HUES6 (cell line): ENCODE measurements around the gene ESYT2.
"Not testable (repeated sequence)": the region's sequence is repeated elsewhere in the genome, so short reads cannot be mapped to it uniquely, and the experiment has no call there.

Experiments used
- H3K27ac ChIP-seq: 2 replicates; pipeline ENCODE4 v1.7.0; 2013; ENCODE audit warnings: low read depth, mild to moderate bottlenecking, low read length, inconsistent platforms
- H3K27me3 ChIP-seq: 2 replicates; pipeline ENCODE4 v1.6.1; 2013; ENCODE audit warnings: low read length; ENCODE audit not compliant: control insufficient read depth, insufficient read depth
- H3K36me3 ChIP-seq: 2 replicates; pipeline ENCODE4 v1.6.1; 2013; ENCODE audit warnings: low read length; ENCODE audit not compliant: control insufficient read depth, insufficient read depth
- H3K4me1 ChIP-seq: 2 replicates; pipeline ENCODE4 v1.6.1; 2013; ENCODE audit warnings: low read length; ENCODE audit not compliant: control insufficient read depth, insufficient read depth
- H3K4me3 ChIP-seq: 2 replicates; pipeline ENCODE4 v1.5.1; 2013; ENCODE audit warnings: low read depth, low read length
- H3K9ac ChIP-seq: one replicate; pipeline ENCODE4 v1.6.1; 2013; ENCODE audit warnings: mild to moderate bottlenecking, low read length
- H3K9me3 ChIP-seq: 2 replicates; pipeline ENCODE4 v1.6.1; 2013; ENCODE audit warnings: low read depth, low read length; ENCODE audit not compliant: control insufficient read depth, insufficient read depth

The ESYT2 gene

GRCh38 chr7:158864507-158864820 lies 35.2 kb upstream of the ESYT2 start:
- Histone ChIP-seq H3K9ac (no peak overlapping the region), H3K36me3 (no peaks in the 10 kb centered on the region), H3K4me3 (peak overlapping the region; percentile 53; the same call in 1 of the 2 replicates), H3K27ac (no peak overlapping the region), H3K27me3 (no peaks in the 10 kb centered on the region), H3K4me1 (peaks cover 24% of the 10 kb centered on the region), H3K9me3 (no peaks in the 10 kb centered on the region)

DNA sequence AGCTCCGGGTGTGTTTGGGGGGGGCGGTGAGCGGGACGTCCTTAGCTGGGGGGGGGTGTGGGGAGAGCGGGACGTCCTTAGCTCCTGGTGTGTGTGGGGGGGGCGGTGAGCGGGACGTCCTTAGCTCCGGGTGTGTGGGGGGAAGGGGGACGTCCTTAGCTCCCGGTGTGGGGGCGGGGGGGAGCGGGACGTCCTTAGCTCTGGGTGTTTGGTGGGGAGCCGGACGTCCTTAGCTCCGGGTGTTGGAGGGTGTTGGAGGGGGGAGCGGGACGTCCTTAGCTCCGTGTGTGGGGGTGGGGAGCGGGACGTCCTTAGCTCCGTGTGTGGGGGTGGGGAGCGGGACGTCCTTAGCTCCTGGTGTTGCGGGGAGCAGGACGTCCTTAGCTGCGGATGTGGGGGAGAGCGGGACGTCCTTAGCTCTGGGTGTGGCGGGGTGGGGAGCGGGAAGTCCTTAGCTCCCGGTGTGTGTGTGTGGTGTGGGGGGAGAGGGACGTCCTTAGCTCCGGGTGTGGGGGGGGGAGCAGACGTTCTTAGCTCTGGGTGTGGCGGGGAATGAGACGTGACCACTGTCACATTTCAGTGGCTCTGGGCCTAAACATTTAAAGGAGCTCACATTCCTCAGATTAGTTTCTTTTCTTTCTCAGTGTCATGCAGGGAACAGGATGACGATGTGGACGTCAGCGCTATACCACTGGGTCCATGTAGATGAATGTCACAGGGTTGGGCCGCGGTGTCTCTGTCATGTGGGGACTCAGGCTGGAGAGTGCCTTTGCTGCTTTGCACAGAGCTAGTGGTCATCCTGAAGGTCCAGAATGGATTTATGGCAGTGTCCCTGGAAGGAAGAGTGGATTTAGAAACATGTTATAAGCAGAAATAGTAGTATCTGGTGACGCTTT lies 34.5 kb upstream of the ESYT2 start:
- H3K4me1 ChIP-seq, result peaks cover 30% of the 10 kb centered on the region
- H3K27me3 ChIP-seq, result no peaks in the 10 kb centered on the region
- H3K9ac ChIP-seq, result no peak overlapping the region
- H3K36me3 ChIP-seq, result no peaks in the 10 kb centered on the region
- H3K9me3 ChIP-seq, result no peaks in the 10 kb centered on the region
- H3K4me3 ChIP-seq, result peak overlapping the region; percentile 53
- no peak overlapping the region for H3K27ac ChIP-seq

- H3K9me3 ChIP-seq, H3K27me3 ChIP-seq, H3K27ac ChIP-seq, H3K36me3 ChIP-seq, H3K9ac ChIP-seq: not testable (repeated sequence)
- peaks cover 35% of the 10 kb centered on the region for H3K4me1 ChIP-seq
- H3K4me3 ChIP-seq, result peak overlapping the region; percentile 53
These were observed 33.8 kb upstream of the ESYT2 start for GRCh38 chr7:158862985-158863610.

DNA sequence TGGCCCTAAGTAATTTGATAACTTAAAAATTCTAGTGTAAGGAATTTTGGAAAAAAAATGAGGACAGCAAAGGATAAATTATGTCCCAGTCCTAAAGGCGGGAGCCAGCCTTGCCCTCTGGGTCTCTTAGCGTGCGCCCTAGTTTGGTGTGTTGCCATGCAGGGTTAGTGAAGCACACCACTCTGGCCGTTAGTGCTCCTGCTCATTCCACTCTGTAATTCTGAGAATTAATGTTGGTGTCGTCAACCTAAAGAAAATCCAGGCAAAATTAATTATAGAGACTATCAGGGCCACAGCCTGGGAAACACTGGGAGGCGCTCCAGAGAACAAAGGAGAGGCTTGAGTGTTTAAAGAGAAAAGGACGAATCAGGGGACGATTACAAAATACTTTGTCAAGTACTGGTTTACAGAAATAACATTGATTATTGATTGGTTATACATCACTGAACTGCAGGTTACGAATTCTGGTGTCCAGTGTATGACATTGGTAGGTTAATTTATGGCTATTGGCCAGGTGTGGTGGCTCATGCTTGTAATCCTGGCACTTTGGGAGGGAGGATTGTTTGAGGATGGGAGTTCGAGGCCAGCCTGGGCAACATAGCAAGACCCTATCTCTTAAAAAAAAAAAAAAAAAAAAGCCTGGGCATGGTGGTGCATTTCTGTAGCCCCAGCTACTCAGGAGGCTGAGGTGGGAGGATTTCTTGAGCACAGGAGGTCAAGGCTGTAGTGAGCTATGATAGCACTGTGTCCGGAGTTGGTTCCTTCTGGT lies 32.8 kb upstream of the ESYT2 start:
- Histone ChIP-seq H3K4me3 (no peak overlapping the region), H3K9me3 (no peaks in the 10 kb centered on the region), H3K27me3 (no peaks in the 10 kb centered on the region), H3K36me3 (no peaks in the 10 kb centered on the region), H3K9ac (no peak overlapping the region), H3K4me1 (peaks cover 37% of the 10 kb centered on the region), H3K27ac (no peak overlapping the region)

DNA sequence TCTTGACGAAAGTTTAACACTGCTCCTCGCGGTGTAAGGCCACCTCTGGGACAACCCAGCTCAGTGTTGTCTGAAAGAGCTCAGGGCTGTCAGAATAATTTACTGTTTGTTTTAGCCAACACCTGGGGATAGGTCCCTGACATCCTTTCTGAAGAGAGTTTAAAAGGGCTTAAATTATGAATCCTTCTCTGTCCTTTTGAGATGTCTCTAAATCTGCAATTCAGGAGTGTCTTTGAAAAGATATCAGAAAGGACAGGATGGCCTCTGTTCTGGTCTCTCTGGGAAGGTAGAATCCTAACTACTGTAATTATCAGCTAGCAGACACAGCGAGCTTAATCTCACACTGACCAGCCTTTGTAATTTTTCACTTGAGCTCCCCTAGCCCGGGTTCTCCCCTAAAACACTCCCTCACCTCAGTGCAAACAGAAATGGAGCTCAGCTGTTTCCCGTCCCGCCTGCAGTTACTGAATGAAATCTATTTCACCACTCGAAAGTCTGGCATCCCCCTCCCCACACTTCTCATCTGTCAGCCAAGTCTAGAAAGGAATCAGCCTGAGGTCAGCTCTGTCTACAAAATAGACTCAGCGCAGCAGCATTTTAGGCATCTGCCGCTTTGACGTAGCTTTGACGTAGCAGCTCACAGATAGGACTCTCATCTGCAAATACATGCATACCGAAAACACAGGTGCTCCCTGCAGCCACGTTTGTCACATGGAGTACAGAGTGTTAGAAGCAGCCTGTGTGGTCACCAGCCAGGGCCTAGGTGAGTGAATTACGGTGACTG lies 31.9 kb upstream of the ESYT2 start:
- Histone ChIP-seq H3K4me3 (0 out of 2 replicates have a peak overlapping the region, but pooled peaks have one; percentile 9), H3K9me3 (no peaks in the 10 kb centered on the region), H3K27ac (no peak overlapping the region), H3K36me3 (no peaks in the 10 kb centered on the region), H3K27me3 (no peaks in the 10 kb centered on the region), H3K4me1 (peaks cover 37% of the 10 kb centered on the region), H3K9ac (no peak overlapping the region)

DNA sequence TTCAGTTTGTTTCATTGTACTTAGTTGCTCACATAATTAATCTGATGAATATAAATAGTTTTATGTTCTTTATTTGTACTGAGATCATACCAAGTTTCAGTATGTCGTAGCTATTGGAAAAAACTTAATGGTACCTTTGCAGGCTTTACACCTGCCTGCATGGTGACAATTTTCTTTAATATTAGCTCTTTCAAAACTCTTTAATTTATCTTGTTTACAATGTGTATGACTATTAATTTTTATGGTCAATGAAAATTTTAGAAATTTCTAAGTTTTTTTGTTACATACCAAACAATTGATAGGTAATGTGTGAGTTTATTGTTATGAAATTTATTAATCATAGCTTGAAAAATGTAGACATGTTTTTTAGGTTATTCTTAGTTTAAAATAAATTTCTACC lies 31.1 kb upstream of the ESYT2 start:
- Histone ChIP-seq H3K9me3 (no peaks in the 10 kb centered on the region), H3K9ac (no peak overlapping the region), H3K36me3 (no peaks in the 10 kb centered on the region), H3K27me3 (no peaks in the 10 kb centered on the region), H3K4me1 (peaks cover 37% of the 10 kb centered on the region), H3K27ac (no peak overlapping the region), H3K4me3 (no peak overlapping the region)

DNA sequence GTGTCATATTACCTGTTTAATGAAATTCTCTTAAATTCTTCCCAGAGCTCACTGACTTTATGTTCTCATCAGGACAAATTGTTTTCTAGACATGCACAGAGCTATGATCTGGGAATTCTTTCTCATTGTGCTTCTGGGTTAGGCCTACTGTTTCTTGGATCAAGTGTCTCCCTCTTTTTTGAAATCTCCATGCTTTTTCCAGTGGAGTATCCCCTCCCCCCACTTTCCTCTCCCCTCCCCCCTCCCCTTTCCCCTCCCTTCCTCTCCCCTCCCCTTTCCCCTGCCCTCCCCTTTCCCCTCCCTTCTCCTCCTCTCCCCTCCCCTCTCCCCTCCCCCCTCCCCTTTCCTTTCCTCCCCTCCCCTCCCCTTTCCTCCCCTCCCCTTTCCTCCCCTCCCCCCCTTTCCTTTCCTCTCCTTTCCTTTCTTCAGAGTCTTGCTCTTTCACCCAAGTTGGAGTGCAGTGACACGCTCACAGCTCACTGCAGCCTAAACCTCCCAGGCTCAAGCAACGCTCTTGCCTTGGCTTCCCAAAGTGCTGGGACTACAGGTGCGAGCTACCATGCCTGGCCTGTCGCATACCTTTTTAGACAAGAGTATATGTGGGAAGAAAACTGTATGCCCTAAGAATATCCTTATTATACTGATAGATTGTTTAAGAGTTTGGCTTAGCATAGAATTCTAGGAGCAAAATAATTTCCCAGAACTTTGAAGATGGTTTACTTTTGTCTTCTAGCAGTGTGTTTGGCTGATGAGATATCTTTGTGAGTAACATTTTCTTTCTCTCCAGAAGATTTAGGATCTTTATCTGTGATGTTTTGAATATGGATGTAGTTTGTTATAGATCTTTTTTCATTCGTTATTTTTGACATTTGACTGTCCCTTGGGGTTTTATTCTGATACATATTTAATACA lies 29.5 kb upstream of the ESYT2 start:
- Histone ChIP-seq H3K4me1 (peaks cover 32% of the 10 kb centered on the region), H3K4me3 (peak overlapping the region; percentile 41), H3K9me3 (no peaks in the 10 kb centered on the region), H3K27ac (no peak overlapping the region), H3K27me3 (no peaks in the 10 kb centered on the region), H3K36me3 (no peaks in the 10 kb centered on the region), H3K9ac (no peak overlapping the region)

- Histone ChIP-seq H3K27ac (no peak overlapping the region), H3K4me3 (peak overlapping the region; percentile 74), H3K27me3 (no peaks in the 10 kb centered on the region), H3K9ac (peak overlapping the region; percentile 65), H3K36me3 (no peaks in the 10 kb centered on the region), H3K4me1 (peaks cover 32% of the 10 kb centered on the region), H3K9me3 (no peaks in the 10 kb centered on the region)
These were observed 27.8 kb upstream of the ESYT2 start for GRCh38 chr7:158856883-158857668.

GRCh38 chr7:158854681-158855081 lies 25.4 kb upstream of the ESYT2 start:
- Histone ChIP-seq H3K36me3 (no peaks in the 10 kb centered on the region), H3K4me1 (peaks cover 14% of the 10 kb centered on the region), H3K9ac (no peak overlapping the region), H3K27ac (no peak overlapping the region), H3K27me3 (no peaks in the 10 kb centered on the region), H3K4me3 (no peak overlapping the region), H3K9me3 (no peaks in the 10 kb centered on the region)
